Measurements from ENCODE around the gene RBPMS2. TPM values are rescaled to one million over a fixed set of nuclear protein-coding genes. Genes with fewer than 3 reads are reported as not detected.
A peak's percentile ranks its signal among the peaks of the same experiment; 100 is the strongest.

The RBPMS2 gene
- total RNA-seq, 1 experiment from 2014 or later = 181 TPM

- DNase-seq = peak; percentile 90
- Mint-ChIP-seq H3K27me3 (ENCODE audit: low read depth) (no peaks in the 10 kb centered on the region), H3K4me3 (peak overlapping the region; percentile 55 to 72), H3K27ac (peak overlapping the region; percentile 95 to 100 (median 99)), H3K4me1 (peaks cover 74 to 79% of the 10 kb centered on the region in 2 experiments), H3K9me3 (no peaks in the 10 kb centered on the region), H3K36me3 (ENCODE audit: insufficient read depth in 1 of 3, low read depth in 3 of 3) (no peaks in the 10 kb centered on the region)
- peak overlapping the region; percentile 85 for H2BK12ac ChIP-seq (ENCODE audit: insufficient read length, low read depth, low read length)
- H3K9me3 ChIP-seq (ENCODE audit: control insufficient read depth, low read depth, low read length) = no peaks in the 10 kb centered on the region
- H3K79me2 ChIP-seq (ENCODE audit: insufficient read depth, low read length) = no peaks in the 10 kb centered on the region
- no peaks in the 10 kb centered on the region for H4K20me1 ChIP-seq (ENCODE audit: control insufficient read depth, insufficient read depth, insufficient read length)
- H2BK20ac ChIP-seq (ENCODE audit: low read depth, low read length, poor library complexity, severe bottlenecking) = peak overlapping the region; percentile 49
- no peak overlapping the region for H2AK5ac ChIP-seq (ENCODE audit: insufficient read length, low read length)
- no peaks in the 10 kb centered on the region for H3K27me3 ChIP-seq (ENCODE audit: insufficient read depth, low read length)
- no peak for TF ChIP-seq CTCF (conservative IDR thresholded peaks at IDR 0.05)
- H3K56ac ChIP-seq (ENCODE audit: insufficient read length, low read depth, low read length) = no peak overlapping the region
- H4K5ac ChIP-seq (ENCODE audit: insufficient read length, low read depth, low read length) = peak overlapping the region; percentile 27
- no peak overlapping the region for H2AFZ ChIP-seq (ENCODE audit: low read length)
- WGBS (ENCODE audit: extremely low coverage, insufficient read length, low lambda C conversion rate) = no CpG with 5 or more reads among the region's 10 CpGs
- H2BK120ac ChIP-seq (ENCODE audit: low read depth, low read length, poor library complexity, severe bottlenecking) = peak overlapping the region; percentile 56
- H3K9ac ChIP-seq (ENCODE audit: extremely low read depth, insufficient read length, low read length) = peak overlapping the region; percentile 66
- peak overlapping the region; percentile 21 for H3K4me2 ChIP-seq (ENCODE audit: insufficient read depth, insufficient read length, low read length)
- H3K79me1 ChIP-seq (ENCODE audit: insufficient read depth, low read depth, low read length, poor library complexity, severe bottlenecking) = no peaks in the 10 kb centered on the region
- H3K4ac ChIP-seq (ENCODE audit: low read depth, low read length) = peak overlapping the region; percentile 85; the same call in 1 of the 2 replicates
- H2BK5ac ChIP-seq (ENCODE audit: insufficient read length, low read length) = peak overlapping the region; percentile 70
- peaks cover 16% of the 10 kb centered on the region for H3K4me1 ChIP-seq (ENCODE audit: insufficient read depth, low read length)
- H3K27ac ChIP-seq (ENCODE audit: insufficient read length, low read depth, low read length) = peak overlapping the region; percentile 90
- peaks cover 13% of the 10 kb centered on the region for H3K23me2 ChIP-seq (ENCODE audit: insufficient read length, low read depth, low read length, poor library complexity, severe bottlenecking)
- H3K23ac ChIP-seq (ENCODE audit: insufficient read length, low read depth, low read length) = no peak overlapping the region
- H3K18ac ChIP-seq (ENCODE audit: insufficient read length, low read depth, low read length) = peak overlapping the region; percentile 93
- no peak overlapping the region for H4K8ac ChIP-seq (replicated peaks; ENCODE audit: insufficient read length, low read depth, low read length)
- H2BK15ac ChIP-seq (ENCODE audit: low read depth, low read length) = no peak overlapping the region
- peak overlapping the region; percentile 81 for H3T11ph ChIP-seq (ENCODE audit: low read length)
- H3K14ac ChIP-seq (ENCODE audit: insufficient read depth, low read length) = peak overlapping the region; percentile 89; the same call in 1 of the 2 replicates
- H4K91ac ChIP-seq (ENCODE audit: insufficient read length, low read depth, low read length) = peak overlapping the region; percentile 92
Measured at GRCh38 chr15:64808785-64809453, 33.5 kb upstream of the RBPMS2 start.
